Stimulated activated CD8-positive, alpha-beta memory T cell treated with anti-CD3 and anti-CD28 coated beads, Interleukin-4, amount 100 ng/mL, for 4 hours (primary cell): ENCODE measurements around the gene HOXA6.

ENCODE experiments used
- DNase-seq, 2 donors: peaks; one replicate each; pipeline ENCODE4 v3.0.0-alpha.2; 2020; ENCODE audit warnings: low read depth in 2 of 2, low spot score in 1 of 2

Gene HOXA6

DNA sequence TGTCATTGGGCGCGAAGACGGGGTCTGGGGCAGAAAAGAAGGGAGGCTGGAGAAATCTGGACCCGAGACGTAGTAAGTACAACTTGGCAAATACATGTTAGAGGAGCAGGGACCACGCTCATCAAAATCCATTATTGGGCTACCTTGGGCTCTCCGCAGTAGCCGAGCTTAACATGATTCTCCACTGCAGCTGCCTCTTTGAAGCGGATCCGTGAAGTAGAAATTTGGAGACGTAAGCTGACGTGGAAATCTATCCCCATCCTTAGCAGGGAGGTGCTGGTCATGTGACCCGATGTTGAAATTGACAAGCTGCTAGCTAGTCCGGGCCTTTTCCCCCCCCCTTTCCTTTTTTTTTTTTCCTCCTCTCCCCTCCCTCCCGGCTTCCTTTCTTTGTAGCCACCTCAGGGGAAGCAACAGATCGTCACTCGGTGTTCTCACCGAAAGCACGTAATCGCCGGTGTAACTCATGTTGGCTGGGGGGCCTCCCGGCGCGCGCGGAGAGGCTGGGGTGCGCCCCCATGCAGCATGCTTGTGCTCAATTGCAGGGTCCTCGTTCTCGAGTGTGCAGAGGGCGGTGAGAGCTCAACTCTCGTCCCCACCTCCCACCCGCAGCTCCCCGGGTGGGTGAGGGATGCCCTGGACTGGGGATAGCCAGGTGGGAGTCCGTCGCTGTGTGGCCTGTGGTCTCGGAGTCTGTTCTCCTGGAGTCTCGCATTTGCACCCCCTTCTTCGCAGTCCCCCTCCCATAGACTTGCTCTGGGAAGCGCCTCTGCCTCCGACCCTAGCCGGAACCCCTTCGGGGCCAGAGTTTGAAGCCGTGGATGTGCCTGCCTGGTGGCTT, 37.7 kb upstream of the HOXA6 start, which contains the start of gene HOXA11:
Gene HOXA11 (minus strand): TSS at position 220 of the 841 bp plus-strand sequence. CDS start 88 bp downstream, at position 132.
- DNase-seq, result no peak

DNA sequence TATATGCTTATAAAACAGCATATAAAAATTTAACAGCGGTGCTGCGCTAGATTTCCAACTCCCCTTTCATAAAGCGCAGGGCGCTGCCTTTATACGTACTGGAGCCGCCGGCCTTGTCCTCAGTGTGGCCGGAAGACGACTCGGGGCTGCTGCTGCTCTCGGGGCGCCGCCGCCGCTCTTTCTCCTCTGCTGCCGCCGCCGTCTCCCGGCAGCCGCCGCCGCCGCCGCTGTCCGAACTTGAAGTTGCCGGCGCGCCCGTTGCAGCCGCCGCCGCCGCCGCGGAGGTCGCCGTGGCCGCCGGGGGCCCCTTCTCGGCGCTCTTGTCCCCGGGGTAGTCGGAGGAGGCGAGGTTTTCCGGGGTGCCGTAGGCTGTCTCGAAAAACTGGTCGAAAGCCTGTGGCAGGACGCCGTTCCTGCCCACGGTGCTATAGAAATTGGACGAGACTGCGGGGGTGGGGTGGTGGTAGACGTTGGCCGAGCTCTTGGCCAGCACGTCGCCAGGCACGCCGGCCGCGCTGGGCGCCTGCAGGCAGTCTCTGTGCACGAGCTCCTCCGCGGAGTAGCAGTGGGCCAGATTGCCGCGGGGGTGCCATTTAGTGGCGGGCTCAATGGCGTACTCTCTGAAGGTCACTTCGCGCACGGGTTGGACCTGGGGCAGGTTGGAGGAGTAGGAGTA, 36.9 kb upstream of the HOXA6 start:
- DNase-seq, result no peak

GRCh38 chr7:27183682-27184336, 36.2 kb upstream of the HOXA6 start:
- DNase-seq, result no peak

GRCh38 chr7:27182861-27183681, 35.5 kb upstream of the HOXA6 start:
- no peak for DNase-seq

GRCh38 chr7:27182285-27182841, 34.8 kb upstream of the HOXA6 start:
- DNase-seq, result no peak

- DNase-seq, result no peak
Observed at GRCh38 chr7:27181795-27182275, 34.3 kb upstream of the HOXA6 start.

DNA sequence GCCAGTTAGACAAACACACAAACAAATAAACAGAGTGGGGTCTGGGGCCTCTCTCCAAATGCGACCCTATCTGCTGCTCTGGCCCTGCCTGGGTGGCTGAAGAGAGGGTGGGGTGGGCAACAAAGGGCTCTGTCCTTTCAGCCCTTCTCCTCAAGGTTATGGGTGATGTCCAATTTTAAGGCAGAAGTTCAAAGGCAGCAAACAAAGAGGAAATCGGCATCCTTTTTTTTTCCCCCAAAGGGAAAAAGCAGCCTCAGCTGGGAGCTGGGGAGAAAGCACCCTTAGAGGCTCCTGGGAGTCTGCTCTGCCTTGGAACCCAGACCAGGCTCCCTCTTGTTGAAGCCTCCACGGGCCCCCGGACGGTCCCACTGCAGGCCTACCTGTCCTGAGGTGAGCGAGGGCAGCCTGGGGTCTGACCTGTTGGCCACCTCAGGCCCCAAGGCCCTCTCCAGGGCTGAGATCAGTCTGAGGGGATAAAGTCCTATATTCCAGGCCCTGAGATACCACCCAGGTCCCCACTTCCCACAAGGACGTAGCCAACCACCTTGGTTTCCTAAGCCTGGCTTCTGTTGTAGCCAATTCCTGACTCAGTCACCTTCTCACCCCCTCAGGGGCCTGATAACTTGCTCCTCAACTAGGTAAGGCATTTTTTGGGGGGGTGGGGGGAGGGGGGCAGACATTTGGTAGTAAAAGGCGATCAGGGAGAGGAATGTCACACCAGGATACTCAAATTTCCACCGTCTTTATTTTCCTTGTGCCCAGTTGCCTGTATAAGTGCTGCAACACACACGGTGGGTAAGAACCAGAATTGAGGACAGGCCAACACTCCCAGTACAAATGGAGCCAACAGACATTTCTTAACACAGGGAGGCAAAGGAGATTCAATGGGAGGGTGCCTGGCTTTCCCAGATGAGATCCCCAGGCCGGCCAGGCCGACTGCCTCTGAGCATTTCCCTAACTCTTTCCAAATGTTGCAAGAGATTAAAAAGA, 33.2 kb upstream of the HOXA6 start:
- DNase-seq, result no peak

DNA sequence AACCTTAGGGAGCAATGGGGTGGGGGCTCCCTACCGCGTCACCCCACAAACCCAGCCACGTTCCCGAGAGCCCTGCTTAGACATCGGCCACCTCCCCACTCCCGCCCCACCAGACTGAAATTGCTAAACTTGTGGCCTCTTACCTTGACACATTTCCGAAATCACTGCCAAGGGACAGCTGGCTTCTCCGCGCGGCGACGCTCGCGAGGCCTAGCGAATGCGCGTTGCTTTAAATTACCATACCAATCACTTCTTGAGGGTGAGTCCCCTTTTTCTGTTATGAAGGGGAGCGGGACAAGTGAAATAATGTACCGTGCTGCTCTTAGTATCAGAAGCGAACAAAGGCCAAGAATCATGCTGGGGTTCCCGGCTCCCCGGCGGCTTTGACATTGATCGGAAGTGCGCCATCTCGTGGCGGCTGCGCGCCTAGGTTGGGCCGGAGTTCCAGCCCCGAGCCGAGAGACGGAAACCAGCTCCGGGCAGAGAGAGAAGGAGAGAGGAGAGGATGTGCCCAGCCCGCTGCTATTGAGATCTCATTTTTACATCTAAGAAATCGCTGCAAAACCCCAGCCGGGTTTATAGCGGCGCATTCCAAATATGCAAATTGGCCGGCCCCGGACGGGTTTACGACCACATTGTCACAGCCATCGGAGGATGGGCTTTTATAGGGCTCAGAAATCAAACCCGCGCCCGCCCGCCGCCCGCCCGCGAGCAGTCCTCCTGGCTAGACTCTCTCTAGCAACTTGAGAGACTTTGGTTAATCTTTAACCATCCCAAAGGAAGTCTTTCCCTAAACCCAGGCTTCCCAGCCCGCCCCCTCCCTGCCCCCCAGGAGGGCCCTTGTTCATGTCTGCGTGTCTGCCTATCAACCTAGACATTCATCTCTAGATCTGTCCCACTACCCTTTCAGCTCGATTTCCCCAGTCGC, 32.2 kb upstream of the HOXA6 start:
- no peak for DNase-seq

DNA sequence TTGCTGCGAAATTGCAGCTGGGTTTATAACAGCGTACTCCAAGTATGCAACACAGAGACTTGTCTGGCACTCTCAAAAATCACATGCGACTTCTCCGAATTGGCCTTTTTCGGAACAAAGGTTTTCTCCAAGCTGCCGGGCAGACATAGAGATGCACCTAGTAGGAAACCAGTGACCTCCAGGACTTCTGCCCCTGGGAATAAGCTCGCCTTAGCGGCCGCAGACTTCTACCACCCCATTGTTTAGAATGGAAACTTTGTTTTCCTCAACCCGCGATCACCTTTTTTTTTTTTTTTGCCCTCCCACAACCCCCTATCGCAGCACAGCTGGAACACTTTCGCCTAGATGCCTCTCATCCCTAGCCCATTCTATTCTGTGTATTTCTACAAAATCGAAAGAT, 31.5 kb upstream of the HOXA6 start:
- no peak for DNase-seq

- no peak for DNase-seq
Observed at GRCh38 chr7:27178366-27178765, 30.8 kb upstream of the HOXA6 start.

DNA sequence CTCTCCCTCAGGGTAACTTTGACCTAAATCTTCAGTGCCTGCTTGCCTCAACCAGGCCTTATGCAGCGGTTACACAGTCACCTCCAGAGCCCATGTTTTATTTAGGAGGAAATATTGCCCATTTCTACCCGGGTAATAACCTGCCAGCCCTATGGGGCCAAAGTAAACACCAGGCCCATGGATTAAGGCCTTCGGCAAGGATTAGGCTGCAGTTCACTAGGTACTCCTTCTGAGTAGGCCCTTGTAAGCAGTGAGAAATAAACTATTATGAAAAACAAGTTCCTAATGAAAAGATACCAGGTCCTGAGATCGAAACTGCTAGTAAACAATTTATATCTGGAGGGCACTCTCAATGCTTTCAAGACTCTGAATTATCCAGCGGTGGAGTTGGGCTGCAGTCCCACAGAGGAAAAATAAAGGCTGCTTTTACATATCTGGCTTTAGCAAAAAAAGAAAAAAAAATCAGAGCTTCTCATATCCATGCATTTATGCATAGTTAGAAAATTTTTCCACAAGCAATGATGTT, 30.3 kb upstream of the HOXA6 start:
- no peak for DNase-seq

- DNase-seq, result no peak
Observed at GRCh38 chr7:27176962-27177794, 29.6 kb upstream of the HOXA6 start.

GRCh38 chr7:27176524-27176845, 28.9 kb upstream of the HOXA6 start:
- no peak for DNase-seq

- DNase-seq, result no peak
Observed at GRCh38 chr7:27175626-27176523, 28.3 kb upstream of the HOXA6 start.

DNA sequence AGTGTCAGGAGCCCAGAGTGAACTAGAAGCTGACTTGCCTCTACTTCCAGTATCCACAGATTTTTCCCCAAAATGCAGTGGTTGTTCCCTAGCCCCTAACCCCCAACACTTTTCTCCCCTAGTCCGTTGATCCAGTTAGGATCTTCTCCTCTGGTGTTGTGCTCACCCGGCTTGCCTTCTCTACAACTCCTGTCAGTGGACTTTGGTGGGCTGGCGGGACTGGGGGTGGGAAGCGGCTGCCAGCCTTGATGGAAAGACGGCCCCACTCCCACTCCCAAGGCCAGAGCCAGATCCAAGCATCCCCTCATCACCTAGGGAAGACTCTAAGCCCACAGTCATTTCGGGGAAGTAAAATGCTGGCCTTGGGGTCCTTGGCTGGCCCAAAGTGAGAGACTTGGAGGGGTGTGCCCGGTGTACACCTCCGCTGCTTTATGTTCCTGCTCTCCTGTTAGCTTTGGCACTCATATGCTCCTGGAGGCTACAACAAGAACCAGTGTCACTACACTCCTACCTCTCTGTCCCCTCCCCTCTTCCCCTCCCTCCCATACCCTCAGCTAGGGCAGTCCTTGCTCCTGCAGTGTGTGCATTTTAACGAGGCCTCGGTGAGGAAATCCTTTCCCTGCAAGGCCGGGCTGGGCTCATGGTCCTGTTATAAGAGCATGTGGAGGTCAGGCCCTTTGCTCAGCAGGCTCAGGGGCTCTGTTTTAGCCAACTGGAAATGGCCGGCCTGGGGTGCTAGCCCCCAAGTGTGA, 27.5 kb upstream of the HOXA6 start:
- DNase-seq, result no peak
